ENCODE results near the gene SCGB1D4. TPM values are rescaled to one million over a fixed set of nuclear protein-coding genes. Genes with fewer than 3 reads are reported as not detected.

Gene SCGB1D4
- total RNA-seq, 2 donors from 2014 or later: not detected

GRCh38 chr11:62307950-62308349 is 9.1 kb upstream of the SCGB1D4 start:
- no peaks in the 10 kb centered on the region for H3K27me3 ChIP-seq (replicated peaks; ENCODE audit: insufficient read depth)
- intact Hi-C loops (cut with DNase I): no loop called here
- DNase-seq (ENCODE audit: low spot score): no peak

DNA sequence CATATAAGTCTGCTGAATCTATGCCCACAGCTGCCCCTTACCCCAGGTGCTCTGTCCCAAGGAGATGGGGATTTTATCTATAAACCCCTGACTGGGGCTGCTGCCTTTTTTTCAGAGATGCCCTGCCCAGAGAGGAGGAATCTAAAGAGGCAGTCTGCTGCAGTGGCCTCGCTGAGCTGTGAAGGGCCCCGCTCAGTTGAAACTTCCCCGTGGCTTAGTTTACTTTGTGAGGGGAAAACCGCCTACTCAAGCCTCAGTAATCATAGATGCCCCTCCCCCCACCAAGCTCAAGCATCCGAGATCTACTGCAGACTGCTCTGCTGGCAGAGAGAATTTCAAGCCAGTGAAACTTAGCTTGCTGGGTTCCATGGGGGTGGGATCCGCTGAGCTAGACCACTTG is 7.4 kb upstream of the SCGB1D4 start:
- H3K4me3 ChIP-seq: no peak overlapping the region
- no peak for TF ChIP-seq POLR2A (IDR thresholded peaks at IDR 0.05)
- no peaks in the 10 kb centered on the region for H3K27me3 ChIP-seq (replicated peaks; ENCODE audit: insufficient read depth)
- no peaks in the 10 kb centered on the region for H3K36me3 ChIP-seq
- H3K9me3 ChIP-seq: no peaks in the 10 kb centered on the region
- no peak for DNase-seq (ENCODE audit: low spot score)
- intact Hi-C loops (cut with DNase I): no loop called here
- H3K4me1 ChIP-seq (replicated peaks): no peaks in the 10 kb centered on the region
- no peak overlapping the region for H3K27ac ChIP-seq
- WGBS: 26% methylated on average over 6 of the region's 6 CpGs

More at GRCh38 chr11:62307950-62308349, 9.1 kb upstream of the SCGB1D4 start:
- TF ChIP-seq CTCF (IDR thresholded peaks at IDR 0.05) (no peak), POLR2A (IDR thresholded peaks at IDR 0.05) (no peak), POLR2AphosphoS5 (IDR thresholded peaks at IDR 0.05) (no peak)
- Histone ChIP-seq H3K9me3 (no peaks in the 10 kb centered on the region), H3K4me1 (replicated peaks) (no peaks in the 10 kb centered on the region), H3K4me3 (no peak overlapping the region), H3K36me3 (no peaks in the 10 kb centered on the region), H3K27ac (no peak overlapping the region)

DNA sequence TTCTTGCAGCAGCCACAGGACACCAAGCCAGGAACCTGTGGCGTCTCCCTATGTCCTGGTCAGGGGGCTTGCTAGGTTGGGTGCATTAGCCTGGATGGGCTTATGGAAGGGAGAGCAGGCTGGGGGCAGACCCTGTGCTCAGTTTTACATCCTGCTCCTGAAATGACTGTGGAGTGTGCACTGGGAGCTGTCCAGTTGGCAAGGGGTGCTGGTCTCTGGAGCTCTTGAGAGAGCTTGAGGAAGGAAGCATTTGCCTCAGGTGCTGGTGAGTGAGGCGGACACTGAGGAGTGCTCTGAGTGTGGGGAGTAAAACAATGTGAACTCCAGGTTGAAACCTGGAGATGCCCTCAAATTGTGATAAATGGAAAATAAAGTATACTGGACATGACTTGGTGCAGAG is 3.4 kb downstream of the SCGB1D4 start:
- peak; percentile 13 for DNase-seq (ENCODE audit: low spot score)
- no peaks in the 10 kb centered on the region for H3K27me3 ChIP-seq (replicated peaks; ENCODE audit: insufficient read depth)
- H3K4me1 ChIP-seq (replicated peaks): no peaks in the 10 kb centered on the region
- no peak overlapping the region for H3K4me3 ChIP-seq
- H3K27ac ChIP-seq: no peak overlapping the region
- 37% methylated on average over 2 of the region's 2 CpGs for WGBS
- no peak for TF ChIP-seq POLR2A (IDR thresholded peaks at IDR 0.05)
- TF ChIP-seq CTCF (IDR thresholded peaks at IDR 0.05): no peak
- no peak for TF ChIP-seq POLR2AphosphoS5 (IDR thresholded peaks at IDR 0.05)
- intact Hi-C loops (cut with DNase I): no loop called here
- no peaks in the 10 kb centered on the region for H3K9me3 ChIP-seq
- no peaks in the 10 kb centered on the region for H3K36me3 ChIP-seq

- Histone ChIP-seq H3K4me3 (no peak overlapping the region), H3K27ac (no peak overlapping the region), H3K36me3 (no peaks in the 10 kb centered on the region), H3K9me3 (no peaks in the 10 kb centered on the region), H3K4me1 (replicated peaks) (no peaks in the 10 kb centered on the region), H3K27me3 (replicated peaks; ENCODE audit: insufficient read depth) (no peaks in the 10 kb centered on the region)
- intact Hi-C loops (cut with DNase I): no loop called here
- no peak for TF ChIP-seq CTCF (IDR thresholded peaks at IDR 0.05)
- TF ChIP-seq POLR2AphosphoS5 (IDR thresholded peaks at IDR 0.05): no peak
- TF ChIP-seq POLR2A (IDR thresholded peaks at IDR 0.05): no peak
- DNase-seq (ENCODE audit: low spot score): no peak
Measured at GRCh38 chr11:62280452-62280851, 18.4 kb downstream of the SCGB1D4 start.

GRCh38 chr11:62273789-62274275 is 25.0 kb downstream of the SCGB1D4 start:
- no peaks in the 10 kb centered on the region for H3K27me3 ChIP-seq (replicated peaks; ENCODE audit: insufficient read depth)
- H3K36me3 ChIP-seq: no peaks in the 10 kb centered on the region
- H3K4me3 ChIP-seq: no peak overlapping the region
- TF ChIP-seq CTCF (IDR thresholded peaks at IDR 0.05) (no peak), POLR2AphosphoS5 (IDR thresholded peaks at IDR 0.05) (no peak), POLR2A (IDR thresholded peaks at IDR 0.05) (no peak)
- intact Hi-C loops (cut with DNase I): no loop called here
- no peak overlapping the region for H3K27ac ChIP-seq
- WGBS: 58% methylated on average over 7 of the region's 7 CpGs
- H3K4me1 ChIP-seq (replicated peaks): no peaks in the 10 kb centered on the region
- H3K9me3 ChIP-seq: no peaks in the 10 kb centered on the region
- no peak for DNase-seq (ENCODE audit: low spot score)
